GM19463 (cell line): ENCODE measurements around the gene OPN3.

Source experiments
- ATAC-seq: cut with Tn5 transposase; IDR thresholded peaks from one replicate; pipeline ENCODE4 v1.9.1; 2021; ENCODE audit warnings: mild to moderate bottlenecking, moderate library complexity; ENCODE audit not compliant: unreplicated experiment

OPN3 gene

DNA sequence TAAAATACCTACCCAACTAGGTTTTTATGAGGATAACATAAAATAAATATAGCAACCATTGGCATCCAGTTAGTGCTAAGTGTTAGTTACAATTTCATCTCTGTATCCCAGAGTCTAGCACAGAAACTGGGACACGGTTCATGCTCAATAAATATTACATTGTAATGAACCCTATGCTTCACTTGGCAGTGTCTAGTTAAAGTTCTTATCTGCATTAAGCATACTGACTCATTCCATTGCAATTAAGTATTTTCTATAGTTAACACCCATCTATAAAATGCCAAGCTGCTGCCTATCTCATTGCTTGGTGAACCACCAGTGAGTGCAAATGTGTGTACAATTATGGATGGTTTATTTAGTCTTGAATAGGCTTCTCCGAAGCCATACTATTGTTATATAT lies 15.2 kb downstream of the OPN3 start:
- no peak for ATAC-seq

DNA sequence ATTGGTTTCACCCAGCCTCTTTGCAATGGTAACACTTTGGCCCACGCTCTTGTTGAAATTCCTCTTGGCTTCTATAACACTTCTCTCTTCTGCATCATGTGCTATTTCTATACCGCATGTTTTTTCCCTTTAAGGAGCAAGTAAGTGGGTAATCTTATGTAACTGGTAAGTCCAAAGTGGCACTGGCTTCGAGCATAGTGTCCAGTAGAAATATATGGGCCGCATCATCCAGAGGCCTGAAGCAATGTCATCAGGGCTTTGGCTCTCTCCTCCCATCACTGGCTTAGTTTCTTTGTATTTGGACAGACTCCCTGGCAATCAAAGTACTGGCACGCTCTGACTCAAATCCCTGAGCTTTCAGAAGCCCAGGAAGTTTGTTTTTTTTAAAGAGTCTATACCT lies 17.5 kb downstream of the OPN3 start:
- ATAC-seq, result no peak

DNA sequence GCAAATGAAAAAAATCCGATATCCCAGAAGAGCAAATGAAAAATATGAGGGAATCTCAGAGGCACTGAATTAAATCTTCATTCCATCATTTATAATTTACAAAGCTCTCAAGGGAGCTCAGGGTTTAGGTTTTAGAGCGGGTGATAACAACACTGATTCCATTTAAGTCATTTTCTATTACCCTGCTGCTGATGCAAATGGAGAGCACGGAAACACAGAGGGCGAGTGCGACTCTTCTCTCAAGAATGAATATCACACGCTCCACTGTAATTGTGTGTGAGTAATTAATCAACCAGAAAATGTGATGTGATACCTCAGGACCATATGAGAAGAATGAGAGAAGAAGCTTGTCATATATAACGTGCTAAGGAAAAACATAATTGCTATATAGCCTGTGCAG lies 22.7 kb downstream of the OPN3 start:
- ATAC-seq, result no peak

DNA sequence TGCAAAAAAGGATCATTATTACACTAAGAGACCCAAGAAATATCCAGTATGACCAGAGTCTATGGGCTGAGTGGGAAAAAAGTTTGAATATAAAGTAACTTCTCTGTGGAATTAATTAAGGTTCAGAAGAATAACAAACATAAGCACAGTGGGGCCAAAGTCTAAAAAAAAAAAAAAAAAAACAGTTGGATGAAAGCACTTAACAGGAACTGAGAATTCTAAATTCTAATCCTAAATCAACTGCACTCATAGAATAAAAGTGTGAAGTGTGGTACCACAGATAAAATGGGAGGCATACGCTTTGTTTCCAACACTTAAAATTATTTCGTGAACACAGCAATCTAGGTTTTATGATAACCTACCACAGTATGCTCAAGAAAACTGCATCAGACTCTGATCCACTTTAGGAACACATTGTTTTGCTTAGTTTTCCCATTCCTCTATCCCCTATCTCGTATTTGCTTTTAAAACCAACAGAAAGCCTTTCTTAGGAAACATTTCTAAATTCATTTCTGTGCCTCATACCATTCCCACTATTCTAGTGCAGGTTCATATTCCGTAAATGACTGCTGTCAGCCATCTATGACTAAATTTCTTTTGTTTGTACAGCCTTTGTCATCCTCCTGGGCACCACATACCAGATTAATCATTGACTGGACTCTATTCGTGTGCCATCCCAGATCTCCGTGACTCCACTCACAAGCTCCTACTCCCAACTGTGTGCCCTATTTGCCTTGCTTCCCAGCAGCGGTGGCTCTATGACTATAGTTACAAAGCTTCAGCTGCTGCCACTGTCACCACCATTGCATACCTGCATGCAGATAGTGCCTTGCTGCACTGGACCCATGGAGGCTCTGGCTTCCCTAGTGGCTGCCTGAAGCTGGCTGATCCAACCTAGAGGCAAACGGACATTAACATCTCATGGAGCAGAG lies 24.9 kb downstream of the OPN3 start:
- ATAC-seq, result no peak

- no peak for ATAC-seq
Observed at GRCh38 chr1:241614572-241614971, 25.6 kb downstream of the OPN3 start.

- ATAC-seq, result no peak
Observed at GRCh38 chr1:241614144-241614543, 26.0 kb downstream of the OPN3 start.

DNA sequence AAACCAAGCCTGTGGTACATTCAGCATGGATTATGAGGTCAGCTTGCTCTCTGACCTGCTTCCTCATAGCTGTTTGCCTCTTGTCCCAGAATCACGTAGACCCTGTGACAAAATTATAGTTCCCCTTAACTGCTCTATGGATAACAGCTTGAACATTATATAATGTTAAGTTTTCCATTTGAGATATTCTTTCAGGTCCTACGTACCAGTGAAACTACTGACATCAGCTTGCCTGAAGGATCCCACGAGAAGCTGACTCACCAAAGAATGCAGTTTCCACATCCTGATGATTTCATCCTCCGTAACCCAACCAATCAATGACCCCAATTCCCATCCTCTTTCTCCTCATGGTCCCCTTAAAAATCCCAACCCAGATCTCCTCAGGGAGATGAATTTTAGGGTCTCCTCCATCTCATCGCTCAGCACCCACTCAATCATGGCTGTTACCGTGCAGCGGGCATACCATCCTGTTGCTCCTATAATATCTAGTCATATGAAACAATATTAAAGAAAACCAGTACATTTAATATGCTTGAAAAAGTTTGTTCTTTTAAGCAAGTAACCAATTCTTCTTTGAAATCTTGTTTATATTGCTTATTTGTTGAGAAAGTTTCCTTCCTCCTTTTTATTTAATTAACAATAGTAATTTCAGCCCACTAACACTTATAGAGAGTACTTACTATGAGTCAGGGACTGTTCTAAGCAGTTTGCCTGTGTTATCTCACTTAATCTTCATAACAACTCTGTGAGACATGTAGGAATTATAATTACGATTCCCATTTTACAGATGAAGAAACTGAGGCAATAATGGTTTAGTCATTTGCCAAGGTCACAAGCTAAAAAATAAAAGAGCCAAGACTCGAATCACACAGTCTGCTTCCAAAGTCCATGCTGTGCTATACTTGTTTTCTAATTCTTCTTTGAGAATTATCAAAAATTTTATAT lies 27.4 kb downstream of the OPN3 start:
- no peak for ATAC-seq

- ATAC-seq, result no peak
Observed at GRCh38 chr1:241611736-241612135, 28.4 kb downstream of the OPN3 start.

DNA sequence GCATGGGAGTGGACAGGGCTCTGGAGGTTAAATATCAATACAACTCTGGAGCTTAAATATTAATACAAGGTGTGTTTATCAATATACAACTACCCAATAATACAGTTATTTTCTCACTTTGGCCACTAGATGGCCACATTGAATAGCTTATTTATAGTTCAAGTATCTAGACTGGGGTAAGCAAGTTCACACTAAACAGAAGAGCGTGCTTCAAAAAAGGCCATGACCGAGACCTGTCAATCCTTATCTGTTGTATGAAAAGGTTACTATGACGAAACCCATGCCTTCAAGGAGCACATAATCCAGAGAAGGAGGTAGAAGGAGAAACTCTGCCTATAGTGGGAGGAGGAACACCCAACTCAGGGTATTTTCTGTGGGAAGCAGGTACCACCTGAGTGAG lies 29.1 kb downstream of the OPN3 start:
- ATAC-seq, result peak; percentile 81

DNA sequence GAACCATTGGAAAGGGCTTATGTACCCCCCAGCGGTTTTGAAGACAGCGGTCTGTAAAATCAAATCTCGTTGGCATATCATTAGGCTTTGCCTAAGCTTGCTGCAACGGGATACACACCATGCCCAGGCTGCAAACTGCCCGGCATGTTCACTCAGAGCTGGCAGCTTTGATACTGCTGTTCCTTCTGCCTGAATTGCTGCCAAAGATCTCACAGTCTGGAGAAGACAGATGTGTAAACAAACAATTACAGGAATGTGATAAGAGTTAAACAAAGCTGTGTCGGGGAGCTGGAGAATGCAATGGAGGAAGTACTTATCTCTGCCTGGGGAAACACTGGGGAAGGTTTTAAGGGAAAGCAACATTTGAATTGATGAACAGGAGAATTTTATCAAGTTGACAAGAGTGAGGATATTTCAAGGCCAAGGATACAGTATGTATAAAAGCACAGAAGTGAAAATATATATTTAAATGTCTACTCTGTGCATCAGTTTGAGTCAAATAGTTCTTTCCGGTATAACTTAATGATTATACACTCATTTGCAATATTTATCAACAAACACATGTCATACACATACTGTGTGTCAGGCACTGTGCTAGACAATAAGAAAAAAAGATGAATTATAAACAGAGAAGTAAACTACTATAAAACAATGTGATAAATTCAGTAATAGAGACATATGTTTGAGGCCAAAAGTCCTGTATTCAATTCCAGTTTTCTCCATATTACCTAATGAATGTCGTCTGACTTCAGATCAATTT lies 29.9 kb downstream of the OPN3 start:
- no peak for ATAC-seq

- ATAC-seq, result no peak
Observed at GRCh38 chr1:241608379-241609033, 31.7 kb downstream of the OPN3 start.

- no peak for ATAC-seq
Observed at GRCh38 chr1:241607497-241607896, 32.7 kb downstream of the OPN3 start.

DNA sequence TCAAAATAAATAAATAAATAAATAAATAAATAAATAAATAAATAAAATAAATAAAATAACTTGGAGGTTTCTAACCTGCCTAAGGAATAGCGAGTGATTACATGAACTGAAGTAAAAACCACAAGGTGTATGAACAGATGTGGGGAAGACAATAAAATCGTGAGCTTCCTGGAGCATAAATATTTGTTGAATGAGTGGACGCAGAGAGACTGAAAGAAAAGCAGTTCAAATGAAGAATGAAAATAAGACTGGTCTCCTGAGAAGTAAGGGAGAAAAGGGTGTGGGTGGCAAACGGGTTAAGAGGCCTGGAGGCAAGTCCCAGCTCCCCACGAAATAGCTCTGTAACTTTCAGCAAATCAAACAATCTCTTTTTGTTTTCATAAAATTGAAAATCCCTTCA lies 33.6 kb downstream of the OPN3 start:
- ATAC-seq, result no peak

DNA sequence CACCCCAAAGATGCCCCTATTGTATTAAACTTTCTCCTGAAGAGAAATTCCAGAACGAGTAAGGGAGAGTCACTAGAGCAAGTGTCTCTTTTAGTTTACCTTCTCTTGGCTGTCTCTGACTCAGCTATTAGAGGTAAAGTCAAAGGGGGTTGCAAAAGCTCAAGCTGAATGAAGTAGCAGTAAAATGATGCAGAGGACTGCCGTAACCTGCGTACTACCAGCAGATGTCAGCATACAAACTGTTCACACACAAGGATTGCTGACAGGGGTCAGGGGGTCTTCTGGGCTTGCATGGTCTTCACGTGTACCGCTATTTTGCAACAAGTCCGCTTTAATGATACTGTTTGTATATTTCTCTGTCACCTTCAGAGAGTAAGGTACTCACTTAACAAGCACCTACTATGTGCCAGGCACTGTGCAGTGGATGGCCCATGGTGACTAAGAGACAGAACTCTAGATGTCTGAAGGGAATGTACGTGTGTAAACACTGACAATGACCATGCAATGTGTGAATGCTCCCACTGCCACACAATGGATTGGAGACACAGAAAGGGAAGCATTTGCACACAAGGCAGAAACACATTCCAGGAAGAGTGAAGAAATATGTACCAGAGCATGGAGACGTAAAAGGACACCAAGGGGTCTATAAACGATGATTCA lies 34.9 kb downstream of the OPN3 start:
- no peak for ATAC-seq

DNA sequence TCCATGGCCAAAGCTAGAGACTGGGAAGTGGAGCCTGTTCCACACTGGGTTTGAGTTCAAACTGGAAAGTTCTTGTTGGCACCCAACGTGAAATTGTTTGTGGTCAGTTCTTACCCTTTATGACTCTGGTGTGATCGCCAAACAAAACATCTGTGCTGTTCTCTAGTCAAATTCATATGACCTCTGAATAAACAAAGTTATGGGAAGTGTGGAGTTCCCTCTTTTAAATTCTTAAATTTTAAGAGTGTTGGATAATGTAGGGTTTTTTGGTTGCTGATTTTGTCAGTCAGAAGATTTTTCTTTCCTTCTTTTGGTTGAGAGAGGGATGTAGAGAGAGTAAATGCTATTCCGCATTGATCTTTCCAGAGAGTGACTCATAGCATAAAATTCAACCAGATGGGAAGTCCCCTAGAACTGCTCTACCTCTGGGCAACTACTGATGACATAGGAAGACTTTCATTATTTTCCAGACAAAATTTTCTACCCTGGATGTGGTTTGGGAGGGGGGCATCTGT lies 36.4 kb downstream of the OPN3 start:
- ATAC-seq, result no peak

DNA sequence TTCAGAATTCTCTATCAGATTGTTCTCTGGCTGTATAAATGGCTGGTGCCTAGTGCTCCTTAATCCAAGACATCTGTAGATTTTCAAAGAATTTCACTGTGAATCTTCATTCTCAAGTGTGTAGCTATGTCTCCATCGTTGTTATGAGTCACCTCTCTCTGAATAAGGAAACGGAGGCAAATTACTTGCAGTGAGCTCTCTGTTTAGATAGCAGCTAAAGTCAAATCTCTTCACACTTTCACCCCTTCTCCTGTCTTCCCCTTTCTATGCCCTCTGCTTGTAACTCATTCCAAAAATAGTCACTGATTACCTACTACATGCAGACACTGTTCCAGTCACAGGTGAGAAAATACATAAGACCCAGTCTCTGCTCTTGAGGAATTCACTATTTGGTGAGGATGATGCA lies 39.7 kb downstream of the OPN3 start:
- peak; percentile 88 for ATAC-seq

DNA sequence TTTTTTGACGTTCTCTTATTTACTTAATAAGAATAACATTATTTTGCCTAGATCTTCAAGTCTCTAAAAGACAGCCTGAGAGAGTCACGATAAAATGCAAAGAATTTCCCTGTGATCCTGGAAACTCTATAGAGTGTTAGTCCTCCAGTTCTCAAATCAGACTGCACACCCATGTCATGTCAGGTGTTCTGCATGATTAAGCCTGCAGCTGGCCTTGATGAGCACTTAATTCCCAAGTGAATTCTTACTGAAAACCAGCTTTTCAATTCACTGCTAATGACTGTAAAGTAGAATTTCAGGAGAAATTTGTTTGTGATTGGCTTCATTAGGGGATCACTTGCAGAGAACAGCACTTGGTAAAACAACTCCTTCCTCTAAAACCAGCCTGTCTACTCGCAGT lies 41.9 kb downstream of the OPN3 start:
- peak; percentile 26 for ATAC-seq

GRCh38 chr1:241596633-241597032 lies 43.5 kb downstream of the OPN3 start:
- ATAC-seq, result no peak

DNA sequence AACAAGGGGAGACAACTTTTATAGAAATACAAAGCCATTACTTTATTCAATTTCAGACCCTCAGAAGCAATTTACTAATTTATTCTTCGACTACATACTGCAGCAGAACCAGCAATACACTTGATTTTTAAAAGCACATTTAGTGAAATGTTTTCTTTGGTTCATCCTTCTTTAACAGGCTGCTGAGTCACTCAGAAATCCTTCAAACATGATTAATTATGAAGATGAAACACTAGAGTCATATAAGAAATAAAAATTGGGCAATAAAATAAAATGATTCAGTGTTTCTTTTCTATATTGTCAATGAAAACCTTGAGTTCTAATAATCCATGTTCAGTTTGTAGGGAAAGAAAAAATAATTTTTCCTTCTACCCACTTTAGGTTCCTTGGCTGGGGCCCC lies 47.0 kb downstream of the OPN3 start:
- no peak for ATAC-seq
